HG03025 (cell line): ENCODE measurements around the gene PTPRE.

ENCODE experiments used
- ATAC-seq: cut with Tn5 transposase; IDR thresholded peaks from one replicate; pipeline ENCODE4 v1.9.1; 2021; ENCODE audit warnings: mild to moderate bottlenecking, moderate library complexity; ENCODE audit not compliant: unreplicated experiment, low FRiP score

The PTPRE gene

DNA sequence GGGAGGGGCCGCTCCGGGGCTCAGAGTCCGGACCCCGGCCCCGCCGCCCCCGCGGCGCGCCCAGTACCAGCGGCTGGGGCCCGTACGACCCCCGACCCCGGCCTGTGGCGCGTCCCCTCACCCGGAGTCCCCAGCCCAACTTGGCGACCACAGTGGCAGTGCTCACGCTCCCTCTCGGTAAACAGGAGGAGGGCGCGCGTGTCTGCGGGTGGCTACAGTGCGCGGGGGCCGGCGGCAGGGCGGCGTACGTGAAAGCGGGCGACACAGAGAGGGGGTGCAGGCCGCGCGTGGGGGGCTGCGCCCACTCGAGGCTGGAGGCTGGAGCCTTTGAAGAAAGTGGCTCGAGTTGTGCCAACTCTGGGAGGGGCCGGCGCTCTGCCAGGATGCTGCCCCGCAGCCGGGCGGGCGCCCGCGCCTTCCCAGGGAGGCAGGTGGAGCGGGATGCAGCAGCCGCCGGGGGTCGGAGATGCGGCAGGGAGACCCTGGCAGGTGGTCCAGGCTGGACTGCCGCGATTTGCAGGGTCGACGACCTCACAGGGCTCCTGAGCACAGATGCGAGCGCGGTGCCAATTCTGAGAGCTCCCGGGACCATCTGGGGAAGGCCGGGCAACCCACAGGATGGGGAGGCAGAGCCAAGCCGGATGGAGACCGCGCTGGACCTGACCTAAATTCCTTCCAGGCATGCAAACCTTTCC, 655 bp downstream of the PTPRE start:
- no peak for ATAC-seq

DNA sequence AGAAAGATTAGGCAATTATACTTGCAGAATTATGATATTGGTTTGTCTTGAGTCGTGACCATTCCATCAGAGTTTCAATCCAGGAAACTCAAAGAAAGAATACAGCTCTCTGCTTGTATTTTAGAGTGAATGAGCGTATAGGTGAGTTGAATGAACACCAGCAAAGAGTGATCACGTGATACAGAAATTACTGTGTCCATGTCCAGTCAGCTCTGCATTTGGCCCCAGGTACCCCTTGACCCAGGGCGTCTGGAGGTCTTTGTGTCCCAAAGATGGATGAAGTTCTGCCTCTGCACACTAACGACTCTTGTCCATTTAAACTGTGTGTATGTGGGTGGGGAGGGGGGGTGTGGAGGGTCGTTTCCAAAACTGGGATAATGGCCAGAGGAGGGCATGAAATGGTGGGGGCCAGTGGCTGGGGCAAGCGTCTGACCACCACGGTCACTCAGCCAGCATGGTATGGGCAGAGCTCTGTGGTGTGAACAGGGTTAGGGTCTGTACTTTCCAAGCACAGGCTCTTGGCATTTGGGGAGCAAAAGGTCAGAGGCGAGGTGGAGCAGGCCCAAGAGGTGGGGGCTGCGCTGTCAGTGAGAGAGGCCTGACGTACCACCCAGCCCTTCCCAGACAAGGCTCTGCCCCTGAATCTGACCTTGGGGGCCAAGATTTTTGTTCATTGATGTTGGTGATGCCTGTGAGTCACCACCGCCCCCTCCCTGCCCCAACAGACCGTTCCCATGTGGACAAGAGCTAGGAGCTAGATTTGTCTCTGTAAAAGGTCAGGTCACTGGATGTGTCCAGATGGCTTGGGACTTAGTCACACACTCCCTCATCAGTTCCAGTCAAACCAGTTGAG, 1.4 kb downstream of the PTPRE start:
- ATAC-seq = no peak

DNA sequence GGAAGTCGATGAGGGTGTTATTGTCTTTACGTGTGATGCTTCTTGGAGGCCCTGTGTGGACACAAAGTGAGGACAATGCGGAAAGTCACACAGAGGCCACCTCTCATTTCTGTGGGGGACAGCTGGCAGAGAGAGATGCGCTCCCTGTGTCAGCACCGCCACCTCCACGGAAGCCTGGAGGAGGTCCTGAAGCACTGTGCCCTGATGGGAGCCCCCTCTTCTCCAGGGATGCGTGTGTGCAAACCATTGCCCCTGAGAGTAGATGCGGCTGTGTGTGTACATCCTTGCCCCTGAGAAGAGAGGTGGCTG, 2.0 kb downstream of the PTPRE start:
- ATAC-seq = no peak

DNA sequence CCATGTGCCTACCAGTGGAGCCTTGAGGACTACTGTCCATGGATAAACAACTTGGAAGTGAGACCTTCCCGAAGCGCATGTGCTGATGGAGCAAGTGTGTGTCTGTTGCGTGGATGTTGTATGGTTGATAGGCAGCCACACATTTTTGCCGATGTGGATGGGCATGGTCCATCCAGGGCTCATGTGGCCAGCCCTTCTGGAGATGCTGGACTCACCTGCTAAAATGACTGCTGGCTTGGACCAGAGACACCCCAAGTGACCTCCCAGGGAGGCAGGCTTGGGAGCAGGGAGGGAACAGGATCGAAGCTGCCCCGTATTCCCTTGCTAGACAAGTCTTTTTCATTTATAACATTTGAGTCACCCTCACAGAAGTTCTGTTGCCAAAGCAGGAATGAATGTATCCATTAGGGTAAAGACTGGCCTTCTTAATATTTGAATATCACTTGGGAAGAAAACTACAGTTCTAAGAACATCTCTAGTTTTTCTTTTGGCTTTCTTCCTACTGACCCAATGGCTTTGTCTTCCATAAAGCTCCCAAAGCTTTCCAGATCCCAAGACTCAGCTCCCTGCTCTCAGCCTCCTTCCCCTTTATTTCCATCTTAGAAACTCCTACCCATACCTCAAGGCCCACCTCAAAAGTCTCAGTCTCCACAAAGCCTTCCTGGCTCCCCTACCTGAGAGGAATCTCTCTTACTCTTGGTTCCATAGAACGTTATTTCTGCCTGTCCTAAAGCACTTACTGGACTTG, 3.0 kb downstream of the PTPRE start:
- ATAC-seq = no peak

DNA sequence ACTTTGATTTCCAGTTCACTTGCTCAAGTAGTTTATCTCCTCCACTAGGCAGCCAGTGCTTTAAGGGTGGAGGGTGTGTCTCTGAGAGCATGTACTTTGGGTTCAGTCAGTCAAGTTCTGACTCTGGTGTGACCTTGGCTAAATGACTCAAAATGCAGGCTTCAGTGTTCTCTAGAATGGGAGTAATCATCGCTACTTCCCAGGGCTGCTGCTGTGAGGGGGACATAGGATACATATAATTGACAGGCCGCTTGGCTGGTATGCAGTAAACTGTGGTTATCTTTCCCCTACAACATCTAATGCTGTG, 3.5 kb downstream of the PTPRE start:
- ATAC-seq = no peak

DNA sequence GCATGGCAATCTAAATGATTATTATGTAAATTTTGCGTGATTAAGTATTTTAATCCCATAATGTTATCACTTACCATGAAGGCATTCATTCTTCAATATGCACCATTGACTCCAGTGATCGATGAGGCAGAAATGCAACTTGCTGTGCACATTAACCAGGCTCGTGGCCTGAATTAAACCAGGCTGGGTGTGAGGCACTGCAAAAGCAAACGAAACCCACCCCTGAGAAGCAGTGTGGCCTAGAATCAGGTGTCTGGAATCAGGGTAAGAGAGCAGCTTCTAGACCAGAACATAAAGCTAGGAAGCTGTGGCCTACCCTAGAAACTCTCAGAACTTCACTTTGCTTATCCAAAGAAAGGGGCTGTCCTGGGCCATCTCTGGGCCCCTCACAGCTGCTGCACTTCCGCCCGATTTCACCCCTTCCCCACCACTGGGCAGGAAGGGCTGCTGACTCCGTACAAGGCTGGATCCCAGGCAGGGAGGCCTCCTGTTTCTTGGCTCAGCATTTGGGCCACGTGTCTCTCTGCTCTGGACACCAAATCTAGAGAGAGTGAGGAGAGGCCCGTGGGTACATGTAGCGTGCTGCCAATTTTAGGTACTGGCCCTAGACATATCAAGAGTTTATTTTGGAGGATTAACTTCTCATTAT, 4.4 kb downstream of the PTPRE start:
- ATAC-seq = no peak

DNA sequence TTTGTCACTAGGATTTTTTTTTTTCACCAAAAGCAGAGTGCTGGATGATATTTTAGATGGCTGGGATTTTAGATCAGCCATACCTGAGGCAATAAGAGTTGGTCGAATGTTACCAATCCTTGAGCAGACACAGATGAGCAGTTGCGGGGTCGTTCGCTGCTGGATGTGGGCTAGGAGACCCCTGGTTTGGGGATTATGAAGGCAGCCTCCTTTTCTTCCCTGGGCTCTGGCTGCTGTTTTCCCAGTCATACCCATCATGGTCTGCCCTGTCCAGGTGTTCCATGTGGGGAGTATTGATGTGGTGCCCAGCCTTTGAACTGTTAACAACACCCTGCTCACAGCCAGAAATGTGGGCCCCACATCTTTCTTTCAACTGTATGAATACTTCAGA, 5.0 kb downstream of the PTPRE start:
- ATAC-seq = no peak

DNA sequence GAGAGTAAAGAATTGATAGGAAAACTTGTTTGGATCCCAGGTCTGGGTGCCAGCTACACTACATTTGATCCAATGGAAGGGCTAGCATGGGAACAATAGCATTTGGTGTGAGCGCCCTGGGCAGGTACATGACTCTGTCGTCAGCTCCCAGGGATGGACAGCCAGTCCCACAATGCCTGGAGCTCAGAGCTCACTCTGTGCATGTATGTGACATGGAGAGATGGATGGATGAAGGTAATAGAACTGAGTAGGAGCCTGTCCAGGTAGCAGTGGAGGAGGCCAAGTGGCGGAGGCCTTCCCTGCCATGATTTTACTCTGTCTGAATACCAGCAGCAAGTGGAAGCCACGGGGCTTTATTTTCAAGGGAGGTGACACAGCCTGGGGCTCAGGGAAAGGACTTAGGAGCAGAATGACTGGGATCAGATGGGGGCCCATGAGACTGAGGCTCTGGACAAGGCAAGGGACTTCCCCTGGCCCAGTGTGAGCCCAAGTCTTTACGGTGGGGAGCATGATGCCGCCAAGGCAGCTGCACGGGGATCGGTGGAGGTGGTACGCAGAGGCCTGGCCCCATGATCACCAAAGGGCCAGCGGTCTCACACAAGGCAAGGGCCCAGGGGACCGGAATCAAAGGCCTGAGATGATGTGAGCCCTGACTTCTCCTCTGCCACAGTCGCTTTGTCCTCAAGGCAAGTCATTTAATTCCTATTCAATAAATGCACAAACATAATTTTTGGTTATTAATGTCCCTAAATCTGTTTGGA, 5.9 kb downstream of the PTPRE start:
- ATAC-seq = no peak

DNA sequence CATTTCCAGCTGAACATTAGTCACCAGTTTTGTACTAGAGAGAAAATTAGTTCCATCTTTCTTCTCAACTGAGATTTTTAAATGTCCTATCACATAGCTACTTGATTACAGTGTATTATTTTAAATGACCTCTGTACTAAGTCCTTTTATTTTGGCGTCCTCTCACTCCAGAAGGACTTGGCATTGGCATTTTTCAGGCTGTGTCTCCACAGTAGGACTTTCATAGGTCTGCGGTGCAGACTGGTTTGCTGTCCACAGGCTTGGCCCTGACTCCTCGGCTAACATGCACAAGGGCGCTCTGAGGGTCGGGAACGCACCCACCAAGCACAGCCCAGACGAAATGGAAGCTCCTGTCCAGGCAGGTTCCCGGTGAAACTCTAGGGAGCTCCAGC, 6.5 kb downstream of the PTPRE start:
- no peak for ATAC-seq

DNA sequence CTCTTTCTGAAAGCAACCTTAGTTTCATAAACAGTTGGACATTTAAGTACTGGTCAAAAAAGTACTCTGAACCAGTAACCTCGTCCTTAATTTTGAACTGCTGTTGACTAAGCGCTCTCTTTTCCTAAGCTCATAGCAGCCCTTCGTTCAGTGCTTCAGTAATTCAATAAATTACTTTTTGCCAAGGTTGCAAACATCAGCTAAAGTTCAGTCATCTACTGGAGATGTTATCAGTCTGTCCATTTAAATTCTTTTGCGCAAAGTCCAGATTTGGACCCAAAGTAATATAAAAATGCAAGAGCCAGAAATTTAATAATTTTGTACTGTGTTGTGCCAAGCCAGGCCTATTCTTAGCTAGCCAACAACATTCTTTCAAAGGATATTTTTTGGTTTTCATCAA, 8.4 kb downstream of the PTPRE start:
- ATAC-seq = no peak

DNA sequence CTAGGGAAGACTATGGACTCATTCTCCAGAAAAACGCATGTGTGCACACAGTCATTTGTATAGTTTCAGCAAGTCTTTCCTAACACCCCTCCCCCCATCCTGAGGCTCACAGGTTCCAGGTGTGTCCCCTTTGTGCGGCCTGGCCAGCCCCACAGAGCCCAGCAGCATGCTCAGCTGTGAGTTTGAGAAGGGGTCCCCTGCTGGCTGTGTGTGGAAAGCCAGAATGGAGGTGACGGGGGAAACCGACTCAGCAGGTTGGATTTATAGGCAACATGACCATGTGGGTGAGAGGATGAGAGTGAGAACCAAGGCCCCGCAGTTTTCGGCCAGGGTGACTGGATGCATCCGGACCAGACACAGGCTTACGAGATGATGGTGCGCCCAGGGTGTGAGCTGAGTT, 9.9 kb downstream of the PTPRE start:
- no peak for ATAC-seq

DNA sequence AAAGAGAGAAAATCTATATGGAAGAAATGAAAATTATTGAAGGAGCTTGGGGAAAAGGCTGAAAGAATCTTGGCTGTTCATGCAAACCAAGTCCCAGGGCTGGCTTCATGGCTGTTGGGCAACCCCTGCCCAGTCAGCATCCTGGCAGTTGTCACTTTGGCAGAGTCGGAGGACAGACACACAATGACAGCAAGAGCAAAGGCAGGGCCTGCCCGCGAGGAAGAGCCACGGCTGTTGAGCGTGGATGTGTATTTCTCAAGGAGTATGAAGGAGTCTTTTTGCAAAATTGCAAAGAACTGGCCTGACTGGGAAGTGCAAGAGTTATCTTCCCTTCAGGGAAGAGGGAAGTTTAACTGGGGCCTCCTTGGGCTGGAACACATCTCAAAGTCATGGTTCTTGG, 11.7 kb downstream of the PTPRE start:
- ATAC-seq = no peak

DNA sequence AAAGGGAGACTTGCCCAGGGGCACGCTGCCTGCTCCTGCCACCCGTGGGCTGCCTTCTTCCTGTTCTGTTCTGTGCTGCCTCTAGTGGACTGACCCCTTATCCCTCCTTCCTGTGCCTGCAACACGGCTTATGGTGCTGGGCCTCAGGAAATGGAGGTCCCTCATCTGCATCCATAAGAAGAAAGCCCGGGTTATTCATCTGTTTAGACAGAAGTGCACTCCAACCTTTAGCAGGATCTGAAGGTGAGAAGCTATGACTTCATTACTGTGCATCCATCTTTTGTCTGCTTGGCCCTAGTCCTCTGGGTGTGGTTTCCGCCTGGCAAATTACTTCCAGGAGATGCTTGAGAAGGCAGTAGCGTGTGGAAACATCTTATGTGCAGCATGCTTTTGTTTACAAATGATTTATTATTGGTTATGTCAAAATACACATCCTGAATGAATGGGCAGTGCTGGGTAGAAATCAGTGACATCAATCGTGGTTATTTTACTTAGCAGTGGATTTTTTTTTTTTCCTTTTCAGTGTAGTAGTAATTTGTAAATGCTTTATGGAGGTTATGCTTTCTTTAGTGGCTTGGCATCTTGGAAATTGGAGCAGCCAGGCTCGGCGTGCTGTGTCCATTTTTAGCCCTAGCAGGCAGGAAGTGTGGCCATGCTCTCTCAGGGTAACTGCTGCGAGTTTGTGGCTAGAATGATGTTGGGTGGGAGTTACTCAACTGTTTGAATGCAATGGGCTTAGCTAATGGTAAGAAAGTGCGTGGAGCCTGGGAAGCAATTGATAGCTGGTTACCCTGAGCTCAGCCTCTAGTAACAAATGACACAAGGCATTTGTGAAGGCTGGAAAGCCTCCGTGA, 12.7 kb downstream of the PTPRE start:
- ATAC-seq = no peak

DNA sequence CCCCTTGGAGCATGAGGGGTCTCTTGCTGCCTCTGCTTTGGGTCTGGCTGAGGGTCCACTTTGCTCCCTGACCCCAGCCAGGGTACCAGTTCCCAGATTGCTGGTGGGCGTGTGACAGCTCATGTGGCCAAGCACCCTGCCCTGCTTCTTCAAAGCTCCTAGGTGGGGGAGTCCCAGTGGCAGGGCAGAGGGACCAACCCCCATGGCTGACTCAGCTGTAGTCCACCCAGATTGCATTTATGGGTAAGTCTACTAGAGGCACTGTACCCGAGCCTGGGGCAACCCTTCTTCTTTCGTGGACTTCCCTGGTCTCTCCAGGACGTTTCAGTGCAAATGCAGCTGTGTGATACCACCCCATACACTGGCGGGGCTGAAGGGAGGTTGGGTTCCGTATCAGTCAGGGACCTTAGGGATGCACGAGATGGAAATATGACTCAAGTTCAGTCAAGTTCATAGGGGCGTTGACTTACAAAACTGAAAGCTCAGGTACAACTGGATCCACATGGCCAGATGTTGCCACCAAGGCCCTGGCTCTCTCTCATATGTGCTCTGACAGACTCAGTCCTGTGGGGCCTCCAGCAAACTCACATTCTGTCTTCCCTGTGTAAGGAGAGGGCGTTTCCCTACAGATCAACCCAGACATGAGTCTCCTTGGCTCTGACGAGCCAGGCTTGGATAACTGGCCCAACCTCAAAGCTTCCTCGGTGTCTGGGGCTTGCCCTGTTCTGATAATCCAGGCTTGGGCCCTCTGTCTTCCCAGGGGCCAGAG, 13.6 kb downstream of the PTPRE start:
- no peak for ATAC-seq

DNA sequence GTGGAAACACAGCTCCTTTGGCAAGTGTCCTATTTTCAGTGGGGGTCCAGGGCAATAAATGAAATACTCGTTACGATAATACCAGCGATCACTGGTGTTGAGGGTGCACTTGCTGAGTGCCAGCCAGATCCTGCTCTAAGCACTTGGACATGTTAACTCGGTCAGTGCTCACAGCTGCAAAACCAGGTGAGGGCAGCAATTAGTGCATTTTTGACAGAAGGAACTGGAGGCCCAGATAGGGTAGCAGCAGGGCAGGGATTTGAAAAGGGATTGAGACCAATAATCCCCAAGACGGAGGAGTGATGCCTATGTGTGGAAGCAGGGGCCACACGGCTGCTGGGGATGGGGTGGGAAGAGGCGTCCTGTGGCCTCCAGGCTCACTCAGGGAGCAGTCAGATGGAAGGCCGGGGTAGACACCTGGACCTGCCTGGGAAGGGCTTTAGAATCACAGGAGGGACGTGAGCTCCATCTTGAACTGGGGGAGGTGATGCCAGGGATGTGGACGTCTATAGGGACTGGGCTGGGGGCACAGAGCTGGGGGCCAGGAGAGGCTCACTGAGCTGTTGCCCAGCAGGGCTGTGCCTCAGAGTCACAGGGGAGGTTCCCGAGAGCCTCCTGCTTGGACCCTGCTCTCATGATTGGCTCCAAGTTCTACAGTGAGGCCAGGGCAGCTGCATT, 14.3 kb downstream of the PTPRE start:
- ATAC-seq = no peak

DNA sequence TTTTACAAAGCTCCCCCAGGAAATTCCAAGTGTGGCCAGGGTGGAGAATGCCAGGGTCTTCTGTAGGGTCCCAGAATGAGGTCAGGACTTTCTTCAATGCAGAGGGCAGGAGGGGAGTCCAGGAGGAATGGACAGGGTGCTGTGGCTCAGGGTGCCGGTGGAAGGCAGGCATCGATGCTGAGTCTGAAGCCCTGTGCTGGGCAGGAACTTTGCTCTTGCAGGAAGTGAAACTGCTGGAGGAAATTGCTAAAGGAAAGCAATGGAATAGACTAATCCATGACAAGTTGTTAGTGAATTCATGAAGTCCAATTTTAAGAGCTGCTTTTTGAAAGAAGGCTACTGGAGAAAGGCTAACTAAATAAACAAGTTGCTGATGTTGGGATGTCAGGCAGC, 14.8 kb downstream of the PTPRE start:
- no peak for ATAC-seq

DNA sequence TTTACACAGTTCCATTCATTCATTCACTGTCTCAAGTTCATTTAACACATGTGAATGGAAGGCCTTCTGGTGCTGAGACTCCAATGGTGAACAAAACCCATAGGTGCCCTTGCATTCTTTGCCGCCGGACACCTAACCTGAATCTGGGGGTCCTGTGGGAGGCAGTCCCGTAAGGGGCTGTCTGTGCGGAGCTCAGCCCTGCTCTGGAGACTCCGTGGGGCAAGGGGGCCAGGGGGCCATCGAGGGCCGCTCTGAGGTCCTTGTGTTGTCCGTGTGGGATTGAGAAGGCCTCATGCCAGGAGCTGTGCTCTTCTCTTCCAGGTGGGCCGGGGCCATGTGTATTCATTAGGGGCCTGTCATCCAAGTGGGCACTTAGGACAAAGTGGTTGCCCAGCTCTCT, 15.3 kb downstream of the PTPRE start:
- ATAC-seq = no peak

DNA sequence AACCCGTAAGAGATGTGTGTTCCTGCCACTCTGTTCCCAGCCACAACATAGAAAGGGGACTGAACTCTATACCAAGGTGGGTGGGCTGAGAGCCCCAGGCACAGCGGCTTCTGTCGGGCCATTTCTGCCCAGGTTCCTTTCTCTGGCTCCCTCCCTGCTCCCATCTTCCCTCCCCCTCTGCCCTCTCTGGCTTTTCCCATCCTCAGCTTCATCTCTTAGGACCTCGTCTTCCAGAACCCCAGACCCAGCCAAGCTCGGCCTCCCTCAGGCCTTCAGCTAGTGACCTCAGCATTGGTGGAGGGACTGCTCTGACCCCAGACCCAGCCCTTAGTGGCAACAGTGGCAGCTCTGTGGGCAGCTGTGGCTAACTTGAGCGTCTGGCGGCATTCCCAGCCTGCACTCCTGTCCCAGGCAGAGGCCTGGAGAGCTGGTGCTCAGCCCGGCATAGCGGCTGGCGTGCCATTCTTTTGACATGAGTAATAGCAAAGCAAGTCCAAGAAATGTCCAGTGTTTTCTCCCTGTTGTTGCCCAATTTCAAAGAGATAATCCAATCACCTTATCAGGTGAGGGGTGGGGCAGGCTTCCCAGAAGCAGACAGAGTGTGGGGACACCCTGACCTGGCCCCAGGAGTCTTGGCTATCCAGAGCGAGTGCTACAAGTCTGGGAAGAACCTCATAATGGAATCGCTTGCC, 15.9 kb downstream of the PTPRE start:
- no peak for ATAC-seq
